ENCODE results near the gene OR6P1.
A peak's percentile ranks its signal among the peaks of the same experiment; 100 is the strongest.

OR6P1 gene, protein sequence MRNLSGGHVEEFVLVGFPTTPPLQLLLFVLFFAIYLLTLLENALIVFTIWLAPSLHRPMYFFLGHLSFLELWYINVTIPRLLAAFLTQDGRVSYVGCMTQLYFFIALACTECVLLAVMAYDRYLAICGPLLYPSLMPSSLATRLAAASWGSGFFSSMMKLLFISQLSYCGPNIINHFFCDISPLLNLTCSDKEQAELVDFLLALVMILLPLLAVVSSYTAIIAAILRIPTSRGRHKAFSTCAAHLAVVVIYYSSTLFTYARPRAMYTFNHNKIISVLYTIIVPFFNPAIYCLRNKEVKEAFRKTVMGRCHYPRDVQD

DNA sequence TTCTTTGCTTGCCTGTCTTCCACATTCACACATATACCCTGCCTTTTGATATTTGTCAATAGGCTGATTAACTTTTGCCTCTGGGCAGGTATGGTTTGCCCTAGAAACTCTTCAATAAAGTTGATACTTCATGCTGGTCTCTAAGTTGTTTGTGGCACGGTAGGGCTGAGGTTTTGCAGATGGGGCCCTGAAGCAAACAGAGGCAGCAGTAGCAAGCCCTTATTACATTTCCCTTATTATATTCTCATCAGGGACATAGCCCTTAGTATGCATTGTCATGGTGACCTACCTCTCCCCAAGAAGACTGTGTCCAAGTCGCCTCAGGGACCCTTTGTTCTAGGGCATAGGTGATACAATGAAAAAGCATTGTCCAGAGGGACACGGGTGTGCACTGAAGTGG, at the start of gene OR6P1:
OR6P1 (minus strand) TSS at position 101 of the 400 bp plus-strand sequence. CDS start 6,976 bp downstream, outside the sequence.
- DNase-seq (ENCODE audit: low spot score) = no peak

DNA sequence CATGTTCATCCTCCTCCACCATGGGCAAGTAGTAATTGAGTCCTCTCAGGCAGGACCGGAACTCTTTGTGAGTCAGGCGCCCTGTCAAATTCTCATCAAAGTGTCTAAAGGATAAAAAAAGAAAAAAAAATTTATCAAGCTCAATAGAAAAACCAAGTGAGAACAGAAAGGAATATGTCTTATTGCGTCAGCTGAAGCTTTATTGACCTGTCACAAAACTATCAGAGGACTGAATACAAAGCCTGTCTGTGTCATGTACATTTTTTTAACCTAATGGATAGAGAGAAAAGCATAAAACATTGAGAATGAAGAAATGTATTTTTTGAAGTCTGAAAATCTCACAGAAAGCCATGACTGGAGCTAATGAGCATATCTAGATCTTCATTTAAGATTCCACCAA, 43.4 kb upstream of the OR6P1 start:
- no peak for DNase-seq (ENCODE audit: low spot score)

DNA sequence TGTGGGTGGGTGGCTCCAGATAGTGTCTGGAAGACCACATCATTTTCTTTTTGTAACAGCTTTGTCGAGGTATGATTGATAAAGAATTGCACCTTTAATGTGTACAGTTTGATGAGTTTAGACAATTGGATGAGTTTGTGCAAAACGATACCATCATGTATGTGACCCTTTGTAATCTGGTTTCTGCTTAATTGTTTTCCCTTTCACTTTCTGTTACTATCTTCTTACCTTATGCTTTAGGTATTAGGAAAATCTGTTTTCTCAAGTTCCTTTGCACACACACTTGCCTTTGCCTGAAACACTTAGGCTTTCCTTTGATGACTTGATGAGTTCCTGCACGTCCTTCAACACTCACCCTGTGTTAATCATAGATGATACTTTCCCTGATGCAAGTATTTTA, 41.5 kb upstream of the OR6P1 start:
- no peak for DNase-seq (ENCODE audit: low spot score)

DNA sequence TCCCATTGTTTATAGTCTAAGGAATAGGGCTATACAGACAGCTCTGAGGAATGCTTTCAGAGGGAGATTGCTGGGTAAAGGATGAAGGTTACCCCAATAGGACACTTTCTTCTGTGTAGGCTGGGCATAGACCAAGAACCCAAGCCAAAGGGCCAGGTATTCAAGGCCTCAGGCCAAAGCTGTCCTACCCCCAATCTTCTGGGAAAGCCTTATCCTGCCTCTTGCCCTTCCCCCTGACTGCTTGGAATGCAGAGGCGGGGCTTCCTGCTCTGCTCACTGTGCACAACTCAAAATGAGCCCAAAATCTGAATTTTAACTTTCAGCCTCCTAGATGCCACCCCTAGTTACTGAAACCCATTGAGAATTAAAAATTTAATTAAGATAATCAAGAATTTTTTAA, 36.9 kb upstream of the OR6P1 start:
- DNase-seq (ENCODE audit: low spot score) = peak; percentile 22

DNA sequence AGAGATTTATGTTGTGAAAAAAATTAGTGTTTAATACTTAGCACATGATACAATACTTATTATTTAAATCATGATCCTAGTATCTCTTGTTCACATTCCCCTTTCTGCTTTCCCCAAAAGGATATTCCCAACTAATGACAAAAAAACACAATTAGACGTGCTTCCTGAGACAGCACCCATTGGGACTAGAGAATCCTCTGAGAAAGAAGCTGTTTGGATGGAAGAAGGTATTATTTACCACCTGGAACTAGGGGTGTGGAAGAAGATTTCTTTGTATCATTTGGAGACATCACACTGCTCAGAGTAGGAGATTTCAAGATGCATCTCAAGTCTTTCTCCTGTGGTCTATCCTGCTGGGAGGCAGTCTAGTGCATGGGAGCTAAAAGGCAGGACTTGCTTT, 34.6 kb upstream of the OR6P1 start, which contains the start of gene OR10Z1:
OR10Z1 (plus strand) TSS at position 301 of the 400 bp plus-strand sequence. CDS start 1,171 bp downstream, outside the sequence.
- no peak for DNase-seq (ENCODE audit: low spot score)

DNA sequence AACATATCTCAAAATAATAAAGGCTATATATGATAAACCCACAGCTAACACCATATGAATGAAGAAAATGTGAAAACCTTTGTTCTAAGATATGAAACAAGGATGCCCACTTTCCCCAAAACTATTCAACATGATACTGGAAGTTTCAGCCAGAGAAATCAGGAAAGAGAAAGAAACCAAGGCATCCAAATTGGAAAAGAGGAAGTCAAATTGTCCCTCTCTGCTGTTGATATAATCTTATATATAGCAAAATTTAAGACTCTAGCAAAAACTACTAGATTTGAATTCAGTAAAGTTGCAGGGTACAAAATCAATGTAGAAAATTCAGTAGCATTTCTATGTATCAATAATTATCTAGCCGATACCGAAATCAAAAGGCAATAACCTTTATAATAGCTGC, 30.4 kb upstream of the OR6P1 start:
- DNase-seq (ENCODE audit: low spot score) = no peak

DNA sequence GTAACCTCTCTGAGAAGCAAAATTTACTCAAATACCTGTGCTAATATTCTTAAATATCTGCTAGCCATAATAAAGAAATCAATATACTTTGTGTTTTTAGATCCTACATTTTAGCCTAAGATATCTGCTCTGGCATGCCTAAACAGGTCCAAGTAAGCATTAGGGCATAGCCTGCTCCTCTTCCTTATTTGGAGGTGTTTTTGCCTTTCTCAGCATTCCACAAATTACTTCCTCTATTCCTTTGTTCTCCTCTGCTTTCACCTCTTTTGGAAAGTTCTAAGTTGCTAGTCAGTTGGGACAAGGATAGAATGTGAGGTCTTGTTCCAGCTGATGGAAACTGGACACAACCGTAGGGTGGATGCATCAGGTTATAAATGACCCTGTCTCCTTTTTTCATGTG, 16.6 kb upstream of the OR6P1 start:
- DNase-seq (ENCODE audit: low spot score) = no peak

DNA sequence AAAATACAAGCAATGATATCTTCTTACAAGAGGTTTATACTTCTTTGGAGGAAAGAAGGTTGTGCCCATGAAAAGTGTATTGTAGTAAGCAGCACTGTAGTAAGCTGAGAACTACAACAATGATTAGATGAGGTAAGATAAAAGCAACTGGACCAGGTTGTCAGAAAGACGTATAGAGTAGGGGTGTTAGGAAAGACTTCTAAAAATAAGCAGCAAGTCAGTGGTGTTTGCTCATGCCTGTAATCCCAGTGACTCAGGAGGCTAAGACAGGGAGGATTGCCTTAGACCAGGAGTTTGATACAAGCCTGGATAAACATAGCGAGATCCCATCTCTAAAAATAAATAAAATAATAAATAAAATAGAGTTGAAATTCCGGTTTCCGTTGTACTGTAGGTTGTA, 13.6 kb upstream of the OR6P1 start:
- no peak for DNase-seq (ENCODE audit: low spot score)

DNA sequence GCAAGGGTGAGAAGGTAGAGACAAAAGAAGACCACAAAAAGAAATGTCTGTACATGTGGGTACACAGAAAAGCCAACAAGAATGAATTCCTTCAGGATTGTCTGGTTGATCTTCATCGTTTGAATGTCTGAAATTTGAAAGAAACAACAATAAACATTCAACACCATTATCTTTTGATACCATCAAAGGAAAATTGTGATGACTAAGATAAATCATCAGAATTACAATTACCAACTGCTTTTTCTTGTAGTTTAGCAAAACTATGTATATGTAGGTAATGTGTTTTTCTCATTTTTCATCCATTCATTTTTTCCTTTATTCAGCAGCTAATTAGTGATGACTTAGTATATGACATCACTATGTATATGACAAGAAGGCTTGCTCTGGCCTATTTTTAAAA, 9.4 kb upstream of the OR6P1 start, which contains the start of gene OR10X1:
OR10X1 (minus strand) TSS at position 167 of the 400 bp plus-strand sequence; CDS start at position 167, 0 bp downstream.
- no peak for DNase-seq (ENCODE audit: low spot score)

DNA sequence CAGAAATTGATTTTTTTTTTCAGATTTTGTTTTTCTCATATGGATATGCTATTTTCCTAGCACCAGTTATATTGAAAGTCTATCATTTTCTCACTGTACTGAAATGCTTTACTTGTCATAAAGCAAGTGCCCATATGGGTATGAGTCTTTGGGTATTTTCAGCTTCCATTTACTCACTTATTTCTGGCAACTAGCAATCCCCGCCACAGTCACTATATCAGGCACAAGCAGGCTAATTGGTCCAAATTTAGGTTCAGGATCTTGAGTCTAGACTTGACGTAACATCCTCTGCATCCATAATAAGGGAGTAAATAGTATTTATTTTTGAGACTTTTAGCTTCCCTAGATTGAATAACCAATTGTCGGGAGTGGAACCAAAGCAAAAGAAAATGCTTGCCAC, 7.2 kb upstream of the OR6P1 start:
- DNase-seq (ENCODE audit: low spot score) = no peak

DNA sequence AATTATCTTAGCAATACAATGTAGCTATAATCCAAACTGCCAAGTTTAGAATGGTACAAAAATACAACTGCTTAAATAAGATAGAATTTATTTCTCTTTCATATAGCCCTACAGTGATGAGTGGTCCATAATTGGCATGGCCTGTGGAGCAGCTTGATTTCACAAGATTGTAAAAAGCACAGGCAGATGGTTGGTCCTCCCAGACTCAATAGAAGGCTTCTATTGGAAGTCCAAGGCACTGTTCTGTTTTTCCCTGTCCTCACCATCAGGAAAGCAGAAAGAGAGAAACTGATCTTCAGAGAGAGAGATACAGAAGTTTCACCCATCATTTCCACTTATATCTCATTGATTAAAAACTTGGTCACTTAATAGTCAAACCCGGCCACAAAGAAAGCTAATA, 1.8 kb upstream of the OR6P1 start:
- DNase-seq (ENCODE audit: low spot score) = no peak

DNA sequence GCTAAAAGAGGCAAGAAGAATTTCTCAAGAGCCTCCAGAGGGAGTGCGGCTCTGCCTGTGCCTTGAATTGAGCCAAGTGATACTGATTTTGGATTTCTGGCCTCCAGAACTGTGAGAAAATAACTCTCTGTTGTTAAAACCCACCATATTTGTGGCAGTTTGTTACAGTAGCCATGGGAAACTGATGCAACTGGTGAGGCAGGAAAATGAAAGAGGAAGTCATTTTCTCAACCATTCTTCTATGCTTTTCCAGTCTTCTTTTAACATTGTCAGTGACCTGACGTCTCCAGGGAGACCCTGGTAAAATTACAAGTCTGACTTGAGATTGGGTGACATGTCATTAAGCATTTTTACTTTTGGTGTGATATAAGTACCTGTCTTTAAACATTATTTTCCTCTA, 5.8 kb downstream of the OR6P1 start:
- no peak for DNase-seq (ENCODE audit: low spot score)

DNA sequence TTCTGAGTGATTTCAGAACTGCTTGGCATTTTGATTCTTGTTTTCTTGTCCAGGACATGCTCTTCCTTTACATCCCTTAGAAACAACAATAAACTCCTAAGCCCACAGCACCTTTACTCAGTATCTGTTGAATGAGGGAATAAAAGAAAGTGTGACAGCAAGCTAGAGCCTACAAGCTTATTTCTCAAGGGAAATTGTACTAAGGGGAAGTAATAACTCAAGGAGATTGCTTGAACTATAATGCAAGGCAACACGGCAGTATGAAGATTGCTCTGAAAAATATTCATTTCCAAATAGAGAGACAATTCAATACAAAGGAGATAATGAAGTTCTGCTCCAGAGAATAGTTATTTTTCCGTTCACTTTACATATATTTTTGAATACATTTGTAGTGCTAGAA, 6.5 kb downstream of the OR6P1 start:
- DNase-seq (ENCODE audit: low spot score) = no peak

DNA sequence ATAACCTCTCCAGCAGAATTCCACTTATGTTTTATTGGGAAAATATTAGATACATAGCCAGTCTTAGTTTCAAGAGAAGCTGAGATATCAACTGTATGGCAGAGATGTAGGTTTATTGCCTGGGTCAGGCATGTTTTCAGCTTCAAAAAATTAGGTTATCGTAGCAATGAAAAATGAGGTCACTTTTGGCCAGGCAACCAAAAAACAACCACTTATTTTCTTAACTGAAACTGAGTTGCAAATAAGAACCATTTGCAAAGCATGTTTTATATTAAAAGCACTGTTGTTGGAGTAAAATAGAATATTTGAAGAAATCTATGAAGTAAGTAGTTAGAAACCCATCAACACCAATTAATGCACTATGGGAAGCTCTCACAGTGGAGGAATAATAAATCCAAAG, 10.7 kb downstream of the OR6P1 start:
- DNase-seq (ENCODE audit: low spot score) = no peak

DNA sequence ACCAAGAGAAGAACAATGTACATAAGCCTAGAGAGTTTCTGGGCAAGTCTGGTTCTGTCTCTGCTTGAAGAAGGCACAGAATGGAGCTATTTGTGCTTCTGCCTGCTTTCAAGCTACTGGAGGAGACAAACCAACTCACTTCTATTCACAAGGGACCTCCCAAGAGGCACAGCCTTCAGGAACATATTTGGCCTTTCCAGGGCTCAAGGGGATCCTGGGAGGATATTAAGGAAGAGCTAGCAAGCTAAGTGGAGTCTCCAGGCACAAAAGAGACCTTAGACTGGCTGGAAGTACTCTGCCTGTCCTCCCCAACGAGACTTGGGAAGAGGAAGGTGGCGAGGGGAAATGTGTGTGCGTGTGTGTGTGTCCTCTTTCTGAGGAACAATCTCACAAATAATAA, 16.0 kb downstream of the OR6P1 start, which contains the start of gene OR6Y1:
OR6Y1 (minus strand) TSS at position 54 of the 400 bp plus-strand sequence. CDS start 6,300 bp downstream, outside the sequence.
- no peak for DNase-seq (ENCODE audit: low spot score)

DNA sequence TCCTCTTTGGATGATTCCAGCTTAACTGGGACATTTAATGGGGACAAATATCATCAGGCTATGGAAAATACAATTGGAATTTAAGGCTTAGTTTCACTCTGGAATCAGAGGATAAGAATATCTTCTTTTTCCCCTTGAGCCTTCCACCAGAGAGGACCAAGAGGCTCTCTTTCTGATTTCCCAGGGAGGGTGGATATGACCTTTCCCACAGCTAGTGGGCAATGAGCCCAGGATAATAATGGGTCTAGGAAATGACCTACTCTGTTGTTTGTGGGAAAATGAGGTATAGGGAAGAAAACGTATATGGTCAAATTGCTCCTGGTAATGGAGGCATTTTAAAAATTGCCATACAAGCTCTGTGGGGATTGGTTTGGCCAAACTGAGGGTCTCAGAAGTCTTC, 18.1 kb downstream of the OR6P1 start:
- no peak for DNase-seq (ENCODE audit: low spot score)

DNA sequence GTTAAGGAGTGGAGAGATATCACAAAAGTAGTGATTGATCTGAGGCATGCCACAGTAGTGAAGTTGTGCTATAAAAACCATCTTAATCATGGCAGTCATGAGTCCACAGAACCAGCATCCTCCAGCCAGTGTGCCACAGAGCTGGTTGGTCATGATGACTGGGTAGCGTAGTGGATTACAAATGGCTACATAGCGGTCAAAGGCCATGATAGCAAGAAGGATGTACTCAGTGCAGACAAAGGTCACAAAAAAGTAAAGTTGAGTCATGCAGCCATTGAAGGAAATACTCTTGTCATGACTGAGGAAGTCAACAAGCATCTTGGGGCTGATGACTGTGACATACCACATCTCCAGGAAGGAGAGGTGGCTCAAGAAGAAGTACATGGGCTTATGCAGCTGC, 22.8 kb downstream of the OR6P1 start:
- DNase-seq (ENCODE audit: low spot score) = no peak

DNA sequence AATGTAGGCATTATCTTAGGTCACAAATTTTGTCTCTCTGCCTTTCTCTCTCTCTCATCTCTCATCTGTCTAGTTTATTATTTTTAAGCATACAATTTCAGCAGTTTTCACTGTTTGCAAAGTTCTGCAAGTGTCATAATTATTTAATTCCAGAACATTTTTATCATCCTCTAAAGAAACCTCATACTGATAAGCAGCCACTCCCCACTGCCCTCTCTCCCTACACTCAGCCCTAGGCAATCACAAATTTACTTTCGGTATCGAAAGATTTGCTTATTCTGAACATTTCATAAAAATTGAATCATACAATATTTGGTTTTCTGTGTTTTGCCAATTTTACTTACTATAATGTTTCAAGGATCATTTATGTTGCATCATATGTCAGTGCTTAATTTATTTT, 32.8 kb downstream of the OR6P1 start:
- no peak for DNase-seq (ENCODE audit: low spot score)

DNA sequence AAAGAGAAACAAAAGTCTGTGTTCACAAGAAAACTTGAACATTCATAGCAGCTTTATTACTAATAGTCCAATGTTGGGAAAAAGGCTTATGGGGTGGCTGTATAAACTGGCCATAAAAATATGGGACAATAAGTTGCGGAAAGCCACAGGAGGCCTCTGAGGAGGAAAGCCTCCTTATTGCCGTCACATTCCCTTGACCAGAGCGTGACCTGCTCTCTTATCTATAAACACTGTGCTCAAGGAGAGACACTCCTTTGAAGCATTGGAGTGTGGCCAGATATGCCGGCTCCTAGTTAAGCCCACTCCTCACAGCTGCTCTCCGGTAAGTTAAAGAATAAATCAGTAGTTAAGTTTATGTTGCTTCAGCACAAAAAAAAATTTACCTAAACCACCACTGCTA, 35.9 kb downstream of the OR6P1 start:
- DNase-seq (ENCODE audit: low spot score) = no peak

DNA sequence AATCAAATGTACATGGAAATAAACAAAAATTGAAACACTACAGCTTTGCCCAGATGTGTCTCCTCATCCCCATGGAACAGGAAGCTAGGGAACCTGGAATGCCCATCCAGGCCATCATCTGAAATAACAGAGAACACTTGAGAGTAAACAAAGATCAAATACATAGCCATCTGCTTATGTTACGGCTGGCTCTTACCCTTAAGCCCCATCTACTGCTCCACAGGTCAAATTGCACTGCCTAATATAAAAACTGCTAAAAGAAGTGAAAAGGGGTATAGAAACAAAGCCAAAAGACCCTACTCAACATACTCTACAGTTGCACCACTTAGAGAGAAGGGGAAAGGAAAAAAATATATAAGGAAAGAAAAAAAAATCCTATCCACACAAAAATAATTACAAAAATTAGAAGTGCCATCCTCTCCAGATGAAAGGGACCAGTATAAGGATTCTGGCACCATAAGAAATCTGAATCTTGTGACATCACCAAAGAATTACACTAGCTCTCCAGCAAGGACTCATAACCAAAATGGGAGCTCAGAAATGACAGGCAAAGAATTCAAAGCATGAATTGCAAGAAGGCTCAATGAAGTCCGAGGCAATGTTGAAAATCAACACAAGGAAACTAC, 43.1 kb downstream of the OR6P1 start:
- peak; percentile 33 for DNase-seq (ENCODE audit: low spot score)

DNA sequence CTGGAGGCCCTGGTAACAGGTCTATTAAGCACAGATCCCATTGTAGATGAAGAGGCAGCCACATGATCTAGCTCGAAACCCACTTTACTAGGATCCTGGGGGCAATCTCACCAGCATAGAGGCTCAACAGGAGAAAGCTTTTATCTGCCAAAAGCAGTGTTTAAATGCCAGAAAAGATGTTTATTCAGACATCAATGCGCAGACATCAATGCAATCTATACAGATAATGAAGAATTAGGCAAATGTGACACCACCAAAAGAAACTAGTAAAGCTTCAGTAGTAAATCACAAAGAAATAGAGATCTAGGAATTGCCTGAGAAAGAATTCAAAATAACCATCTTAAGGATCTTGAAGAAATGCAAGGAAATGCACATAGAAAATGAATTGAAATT, 48.7 kb downstream of the OR6P1 start:
- no peak for DNase-seq (ENCODE audit: low spot score)

DNA sequence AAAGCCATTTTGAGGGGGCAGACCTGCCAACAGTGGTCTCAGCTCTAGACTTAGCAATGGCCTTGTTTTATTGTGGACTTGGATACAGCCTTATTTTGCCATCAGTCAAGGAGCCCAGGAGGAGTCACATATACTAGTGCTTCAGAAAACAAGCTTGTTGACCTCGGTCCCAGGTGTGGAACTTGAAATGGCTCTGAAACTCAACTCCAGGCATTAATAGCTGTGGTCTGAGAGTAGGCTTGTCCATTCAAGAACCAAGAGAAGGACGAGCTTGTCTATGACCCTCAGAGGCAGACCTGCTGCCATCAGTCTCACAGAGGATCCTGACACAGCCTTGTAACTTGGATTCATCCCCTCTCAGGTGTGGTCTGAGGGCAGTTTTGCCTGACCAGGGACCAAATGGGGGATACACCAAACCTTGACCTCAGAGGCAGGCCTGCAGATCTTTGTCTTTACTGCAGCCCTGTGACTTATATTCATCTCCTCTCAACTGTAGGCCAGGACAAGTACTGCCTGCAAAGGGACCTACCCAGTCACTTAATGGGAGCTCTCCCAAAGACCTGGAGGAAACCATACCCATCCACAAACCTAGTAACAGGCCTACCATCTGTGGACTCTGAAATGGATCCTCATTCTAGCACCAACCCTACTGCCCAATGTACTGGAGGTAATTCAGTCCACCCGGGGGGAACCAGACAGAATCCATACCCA, 49.3 kb downstream of the OR6P1 start:
- DNase-seq (ENCODE audit: low spot score) = no peak

DNA sequence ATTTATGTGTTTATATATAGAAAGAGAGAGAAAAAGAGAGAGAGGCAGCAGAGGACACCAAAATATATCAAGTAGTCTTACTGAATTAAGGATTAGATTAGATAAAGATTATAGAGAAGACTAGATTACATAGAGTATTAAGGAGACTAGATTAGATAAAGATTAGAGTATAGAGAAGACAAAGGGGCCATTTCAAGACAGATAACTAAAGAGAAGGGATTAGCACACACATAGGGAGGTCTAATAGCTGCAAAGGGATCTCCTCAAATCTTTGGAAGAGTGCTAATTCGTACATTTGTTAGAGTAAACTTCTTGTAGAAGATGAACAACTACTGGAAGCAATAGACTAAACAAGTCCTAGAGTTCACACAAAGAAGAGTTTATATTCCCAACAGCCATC, 50.4 kb downstream of the OR6P1 start:
- no peak for DNase-seq (ENCODE audit: low spot score)
